Liver (tissue), 9 donors: Measurements from ENCODE around the gene PTCSC3. TPM values are rescaled to one million over a fixed set of nuclear protein-coding genes. Genes with fewer than 3 reads are reported as not detected.

Experiments
- DNase-seq: peaks from one replicate; pipeline ENCODE4 v3.0.0-alpha.2; 2017; ENCODE audit warnings: low spot score
- H3K27ac ChIP-seq, 2 donors: one replicate each; pipeline ENCODE4 v1.7.0; 2013; ENCODE audit warnings: inconsistent platforms in 2 of 2, low read length in 2 of 2, control low read depth in 1 of 2, low read depth in 1 of 2, mild to moderate bottlenecking in 1 of 2
- H3K27me3 ChIP-seq, 4 donors: one replicate each; pipeline versions ENCODE4 v1.6.1 to v1.7.0; 2013; ENCODE audit warnings: low read length in 3 of 4, inconsistent platforms in 1 of 4, mild to moderate bottlenecking in 1 of 4, moderate library complexity in 1 of 4; ENCODE audit not compliant: control insufficient read depth in 4 of 4, insufficient read depth in 4 of 4
- H3K36me3 ChIP-seq, 4 donors: one replicate each; pipeline versions ENCODE4 v1.6.1 to v1.7.0; 2013; ENCODE audit warnings: low read length in 3 of 4, mild to moderate bottlenecking in 3 of 4, low read depth in 1 of 4, moderate library complexity in 1 of 4; ENCODE audit not compliant: control insufficient read depth in 4 of 4, insufficient read depth in 3 of 4
- H3K4me1 ChIP-seq, 4 donors: one replicate each; pipeline versions ENCODE4 v1.6.1 to v1.7.0; 2013; ENCODE audit warnings: low read length in 3 of 4, mild to moderate bottlenecking in 3 of 4, moderate library complexity in 1 of 4; ENCODE audit not compliant: control insufficient read depth in 4 of 4, insufficient read depth in 4 of 4
- H3K4me3 ChIP-seq, 3 donors: one replicate each; pipeline versions ENCODE4 v1.6.1 to v1.7.0; 2013; ENCODE audit warnings: low read length in 3 of 3, control low read depth in 1 of 3, low read depth in 1 of 3, mild to moderate bottlenecking in 1 of 3
- H3K9ac ChIP-seq, 2 donors: one replicate each; pipeline ENCODE4 v1.7.0; 2013; ENCODE audit warnings: low read length in 2 of 2, mild to moderate bottlenecking in 2 of 2, moderate library complexity in 2 of 2, control low read depth in 1 of 2, low read depth in 1 of 2
- H3K9me3 ChIP-seq, 4 donors: one replicate each; pipeline versions ENCODE4 v1.6.1 to v1.7.0; 2013; ENCODE audit warnings: low read length in 3 of 4; ENCODE audit not compliant: control insufficient read depth in 4 of 4
- EGR1 ChIP-seq, 2 donors: IDR thresholded peaks; 2 replicates each; pipeline ENCODE4 v1.6.1; 2016 to 2018; ENCODE audit warnings: antibody characterized with exemption in 2 of 2, low read depth in 2 of 2
- FOXA1 ChIP-seq: IDR thresholded peaks from 2 replicates; pipeline ENCODE4 v1.6.1; 2016; ENCODE audit warnings: antibody characterized with exemption
- FOXA2 ChIP-seq: IDR thresholded peaks from 2 replicates; pipeline ENCODE4 v1.6.1; 2016; ENCODE audit warnings: antibody characterized with exemption
- GABPA ChIP-seq, 2 donors: IDR thresholded peaks in 1 of 2; conservative IDR thresholded peaks in 1 of 2; 2 replicates each; pipeline ENCODE4 v1.6.1; 2016; ENCODE audit warnings: antibody characterized with exemption in 2 of 2, mild to moderate bottlenecking in 1 of 2, moderate library complexity in 1 of 2
- HNF4A ChIP-seq, 2 donors: conservative IDR thresholded peaks; 2 replicates each; pipeline ENCODE4 v1.6.1; 2016; ENCODE audit warnings: antibody characterized with exemption in 2 of 2, mild to moderate bottlenecking in 2 of 2
- HNF4G ChIP-seq: IDR thresholded peaks from 2 replicates; pipeline ENCODE4 v1.6.1; 2016; ENCODE audit warnings: antibody characterized with exemption
- JUND ChIP-seq, 2 donors: IDR thresholded peaks; 2 replicates each; pipeline ENCODE4 v1.6.1; 2016; ENCODE audit warnings: antibody characterized with exemption in 2 of 2
- NR2F2 ChIP-seq: IDR thresholded peaks from 2 replicates; pipeline ENCODE4 v1.6.1; 2016; ENCODE audit warnings: antibody characterized with exemption
- RAD21 ChIP-seq, 2 donors: IDR thresholded peaks; 2 replicates each; pipeline ENCODE4 v1.6.1; 2016; ENCODE audit warnings: antibody characterized with exemption in 2 of 2, mild to moderate bottlenecking in 2 of 2
- RXRA ChIP-seq, 2 donors: IDR thresholded peaks; 2 replicates each; pipeline ENCODE4 v1.6.1; 2017 to 2018; ENCODE audit warnings: antibody characterized with exemption in 2 of 2, mild to moderate bottlenecking in 1 of 2
- SP1 ChIP-seq: IDR thresholded peaks from 2 replicates; pipeline ENCODE4 v1.6.1; 2018; ENCODE audit warnings: antibody characterized with exemption, mild to moderate bottlenecking
- TAF1 ChIP-seq: conservative IDR thresholded peaks from 2 replicates; pipeline ENCODE4 v1.6.1; 2016; ENCODE audit warnings: antibody characterized with exemption, mild to moderate bottlenecking
- YY1 ChIP-seq: IDR thresholded peaks from 2 replicates; pipeline ENCODE4 v1.6.1; 2016; ENCODE audit warnings: antibody characterized with exemption, mild to moderate bottlenecking
- WGBS: extraction: QIAGEN DNeasy Blood & Tissue Kit; methylation state at CpG from one replicate; pipeline ENCODE4 v1.1.7; 2013; 5-methylcytosine and 5-hydroxymethylcytosine counted together
- polyA plus RNA-seq, 2 donors: library from polyadenylated mRNA; stranded (reverse) in 1 of 2; unstranded in 1 of 2; fragments of 200-250 nt in 1 of 2; fragments of >200 nt in 1 of 2; fragmentation: Nextera tagmentation in 1 of 2; extraction: Ambion mirVana in 1 of 2; gene quantifications; one replicate each; pipeline versions ENCODE4 v1.2.1 to v1.2.3, GENCODE V29; 2013 to 2015
- total RNA-seq, 2 donors: library from RNA; depleted of rRNA; stranded (reverse); fragments of >200 nt; gene quantifications; one replicate each; pipeline ENCODE4 v1.2.3, GENCODE V29; 2014
- TF ChIP-seq, protein P1 (sequence below): fragments of 150-350 bp; IDR thresholded peaks from 2 replicates; pipeline ENCODE4 v1.5.1; 2017; ENCODE audit warnings: improper control_type of control experiment, low read depth, low read length; ENCODE audit not compliant: missing input control
- TF ChIP-seq, protein P2 (sequence below): IDR thresholded peaks from 2 replicates; pipeline ENCODE4 v1.6.1; 2016; ENCODE audit warnings: antibody characterized with exemption
- TF ChIP-seq, protein P3 (sequence below): IDR thresholded peaks from 2 replicates; pipeline ENCODE4 v1.6.1; 2016; ENCODE audit warnings: antibody characterized with exemption
- TF ChIP-seq, protein P4 (sequence below): IDR thresholded peaks from 2 replicates; pipeline ENCODE4 v1.6.1; 2016; ENCODE audit warnings: antibody characterized with exemption
- TF ChIP-seq, protein P5 (sequence below): IDR thresholded peaks from 2 replicates; pipeline ENCODE4 v1.6.1; 2016; ENCODE audit warnings: antibody characterized with exemption, mild to moderate bottlenecking
- donor health status: healthy.
- donor health status: healthy.
- donor health status: healthy.
- donor health status: healthy.
- donor health status: healthy.

The PTCSC3 gene
- total and polyA plus RNA-seq, 4 donors, result not detected

DNA sequence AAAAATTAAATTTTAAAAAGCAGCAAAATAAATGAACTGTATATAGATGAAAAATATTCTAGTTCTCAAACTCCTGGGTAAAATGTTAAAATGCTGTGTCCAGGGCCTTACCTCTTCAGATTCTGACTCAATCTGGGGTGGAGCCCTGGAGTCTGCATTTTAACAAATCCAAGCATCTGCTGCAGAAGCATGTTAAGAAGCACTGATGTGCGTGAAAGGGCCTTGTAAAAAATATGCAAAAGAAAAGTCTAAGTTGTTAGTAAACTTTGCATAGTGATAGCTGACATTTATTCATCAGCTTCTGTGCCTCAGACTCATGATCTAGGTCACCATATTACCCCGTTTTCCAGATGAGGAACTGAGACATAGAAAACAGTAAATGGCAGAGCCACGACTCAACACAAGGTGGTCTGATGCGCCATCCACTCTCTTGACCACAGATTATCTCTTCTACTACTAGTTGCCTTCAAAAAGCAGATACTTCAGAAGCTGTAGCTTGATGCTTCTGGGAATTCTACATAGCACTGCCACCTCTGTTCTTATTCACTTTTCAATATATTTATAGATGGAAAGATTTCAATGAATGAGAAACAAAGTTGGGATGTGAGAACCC lies 28.0 kb upstream of the PTCSC3 start:
- H3K36me3 ChIP-seq, result no peaks in the 10 kb centered on the region
- 83% methylated on average over 4 of the region's 4 CpGs for WGBS
- H3K27me3 ChIP-seq, result peaks cover 0 to 3% (median 0%) of the 10 kb centered on the region in 4 donors
- no peak overlapping the region for H3K4me3 ChIP-seq
- no peak overlapping the region for H3K9ac ChIP-seq
- TF ChIP-seq FOXA1 (no peak), SP1 (no peak), HNF4G (no peak), FOXA2 (no peak), RAD21 (IDR thresholded peaks at IDR 0.05) (no peak), JUND (IDR thresholded peaks at IDR 0.05) (no peak), GABPA (IDR thresholded peaks at IDR 0.05 in 1 of 2, conservative IDR thresholded peaks at IDR 0.05 in 1 of 2) (no peak), EGR1 (IDR thresholded peaks at IDR 0.05; ENCODE audit: low read depth in 2 of 2) (no peak), HNF4A (conservative IDR thresholded peaks at IDR 0.05) (no peak), NR2F2 (no peak), RXRA (IDR thresholded peaks at IDR 0.05) (no peak), YY1 (no peak), TAF1 (no peak)
- TF ChIP-seq, protein P1, sequence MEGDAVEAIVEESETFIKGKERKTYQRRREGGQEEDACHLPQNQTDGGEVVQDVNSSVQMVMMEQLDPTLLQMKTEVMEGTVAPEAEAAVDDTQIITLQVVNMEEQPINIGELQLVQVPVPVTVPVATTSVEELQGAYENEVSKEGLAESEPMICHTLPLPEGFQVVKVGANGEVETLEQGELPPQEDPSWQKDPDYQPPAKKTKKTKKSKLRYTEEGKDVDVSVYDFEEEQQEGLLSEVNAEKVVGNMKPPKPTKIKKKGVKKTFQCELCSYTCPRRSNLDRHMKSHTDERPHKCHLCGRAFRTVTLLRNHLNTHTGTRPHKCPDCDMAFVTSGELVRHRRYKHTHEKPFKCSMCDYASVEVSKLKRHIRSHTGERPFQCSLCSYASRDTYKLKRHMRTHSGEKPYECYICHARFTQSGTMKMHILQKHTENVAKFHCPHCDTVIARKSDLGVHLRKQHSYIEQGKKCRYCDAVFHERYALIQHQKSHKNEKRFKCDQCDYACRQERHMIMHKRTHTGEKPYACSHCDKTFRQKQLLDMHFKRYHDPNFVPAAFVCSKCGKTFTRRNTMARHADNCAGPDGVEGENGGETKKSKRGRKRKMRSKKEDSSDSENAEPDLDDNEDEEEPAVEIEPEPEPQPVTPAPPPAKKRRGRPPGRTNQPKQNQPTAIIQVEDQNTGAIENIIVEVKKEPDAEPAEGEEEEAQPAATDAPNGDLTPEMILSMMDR, result no peak
- TF ChIP-seq, protein P2, sequence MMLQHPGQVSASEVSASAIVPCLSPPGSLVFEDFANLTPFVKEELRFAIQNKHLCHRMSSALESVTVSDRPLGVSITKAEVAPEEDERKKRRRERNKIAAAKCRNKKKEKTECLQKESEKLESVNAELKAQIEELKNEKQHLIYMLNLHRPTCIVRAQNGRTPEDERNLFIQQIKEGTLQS, result no peak
- TF ChIP-seq, protein P3, sequence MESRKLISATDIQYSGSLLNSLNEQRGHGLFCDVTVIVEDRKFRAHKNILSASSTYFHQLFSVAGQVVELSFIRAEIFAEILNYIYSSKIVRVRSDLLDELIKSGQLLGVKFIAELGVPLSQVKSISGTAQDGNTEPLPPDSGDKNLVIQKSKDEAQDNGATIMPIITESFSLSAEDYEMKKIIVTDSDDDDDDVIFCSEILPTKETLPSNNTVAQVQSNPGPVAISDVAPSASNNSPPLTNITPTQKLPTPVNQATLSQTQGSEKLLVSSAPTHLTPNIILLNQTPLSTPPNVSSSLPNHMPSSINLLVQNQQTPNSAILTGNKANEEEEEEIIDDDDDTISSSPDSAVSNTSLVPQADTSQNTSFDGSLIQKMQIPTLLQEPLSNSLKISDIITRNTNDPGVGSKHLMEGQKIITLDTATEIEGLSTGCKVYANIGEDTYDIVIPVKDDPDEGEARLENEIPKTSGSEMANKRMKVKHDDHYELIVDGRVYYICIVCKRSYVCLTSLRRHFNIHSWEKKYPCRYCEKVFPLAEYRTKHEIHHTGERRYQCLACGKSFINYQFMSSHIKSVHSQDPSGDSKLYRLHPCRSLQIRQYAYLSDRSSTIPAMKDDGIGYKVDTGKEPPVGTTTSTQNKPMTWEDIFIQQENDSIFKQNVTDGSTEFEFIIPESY, result no peak
- TF ChIP-seq, protein P4, sequence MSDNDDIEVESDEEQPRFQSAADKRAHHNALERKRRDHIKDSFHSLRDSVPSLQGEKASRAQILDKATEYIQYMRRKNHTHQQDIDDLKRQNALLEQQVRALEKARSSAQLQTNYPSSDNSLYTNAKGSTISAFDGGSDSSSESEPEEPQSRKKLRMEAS, result no peak
- TF ChIP-seq, protein P5, sequence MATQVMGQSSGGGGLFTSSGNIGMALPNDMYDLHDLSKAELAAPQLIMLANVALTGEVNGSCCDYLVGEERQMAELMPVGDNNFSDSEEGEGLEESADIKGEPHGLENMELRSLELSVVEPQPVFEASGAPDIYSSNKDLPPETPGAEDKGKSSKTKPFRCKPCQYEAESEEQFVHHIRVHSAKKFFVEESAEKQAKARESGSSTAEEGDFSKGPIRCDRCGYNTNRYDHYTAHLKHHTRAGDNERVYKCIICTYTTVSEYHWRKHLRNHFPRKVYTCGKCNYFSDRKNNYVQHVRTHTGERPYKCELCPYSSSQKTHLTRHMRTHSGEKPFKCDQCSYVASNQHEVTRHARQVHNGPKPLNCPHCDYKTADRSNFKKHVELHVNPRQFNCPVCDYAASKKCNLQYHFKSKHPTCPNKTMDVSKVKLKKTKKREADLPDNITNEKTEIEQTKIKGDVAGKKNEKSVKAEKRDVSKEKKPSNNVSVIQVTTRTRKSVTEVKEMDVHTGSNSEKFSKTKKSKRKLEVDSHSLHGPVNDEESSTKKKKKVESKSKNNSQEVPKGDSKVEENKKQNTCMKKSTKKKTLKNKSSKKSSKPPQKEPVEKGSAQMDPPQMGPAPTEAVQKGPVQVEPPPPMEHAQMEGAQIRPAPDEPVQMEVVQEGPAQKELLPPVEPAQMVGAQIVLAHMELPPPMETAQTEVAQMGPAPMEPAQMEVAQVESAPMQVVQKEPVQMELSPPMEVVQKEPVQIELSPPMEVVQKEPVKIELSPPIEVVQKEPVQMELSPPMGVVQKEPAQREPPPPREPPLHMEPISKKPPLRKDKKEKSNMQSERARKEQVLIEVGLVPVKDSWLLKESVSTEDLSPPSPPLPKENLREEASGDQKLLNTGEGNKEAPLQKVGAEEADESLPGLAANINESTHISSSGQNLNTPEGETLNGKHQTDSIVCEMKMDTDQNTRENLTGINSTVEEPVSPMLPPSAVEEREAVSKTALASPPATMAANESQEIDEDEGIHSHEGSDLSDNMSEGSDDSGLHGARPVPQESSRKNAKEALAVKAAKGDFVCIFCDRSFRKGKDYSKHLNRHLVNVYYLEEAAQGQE, result no peak
- H3K4me1 ChIP-seq, result no peaks in the 10 kb centered on the region
- H3K9me3 ChIP-seq, result no peaks in the 10 kb centered on the region
- no peak for DNase-seq
- no peak overlapping the region for H3K27ac ChIP-seq
